Vagina (tissue), 2 donors: Measurements from ENCODE around the gene KDM5B.

Experiments
- CTCF ChIP-seq, 3 experiments: fragments of 450-650 bp in 2 of 3; fragments of 200-600 bp in 1 of 3; sonication (generic) in 1 of 3; IDR thresholded peaks; one replicate each; pipeline ENCODE4 v1.5.1; 2017 to 2019; ENCODE audit warnings: antibody characterized with exemption in 3 of 3, mild to moderate bottlenecking in 2 of 3, moderate library complexity in 2 of 3
- POLR2A ChIP-seq, 2 donors: fragments of 450-650 bp; IDR thresholded peaks; one replicate each; pipeline ENCODE4 v1.6.1; 2017; ENCODE audit warnings: antibody characterized with exemption in 2 of 2, mild to moderate bottlenecking in 2 of 2, moderate library complexity in 2 of 2
- POLR2AphosphoS5 ChIP-seq, 2 donors: sonication (generic); formaldehyde crosslinking; IDR thresholded peaks; one replicate each; pipeline ENCODE4 v1.9.0; 2017; ENCODE audit warnings: antibody characterized with exemption in 2 of 2, mild to moderate bottlenecking in 2 of 2, low read depth in 1 of 2; ENCODE audit not compliant: insufficient read depth in 1 of 2

DNA sequence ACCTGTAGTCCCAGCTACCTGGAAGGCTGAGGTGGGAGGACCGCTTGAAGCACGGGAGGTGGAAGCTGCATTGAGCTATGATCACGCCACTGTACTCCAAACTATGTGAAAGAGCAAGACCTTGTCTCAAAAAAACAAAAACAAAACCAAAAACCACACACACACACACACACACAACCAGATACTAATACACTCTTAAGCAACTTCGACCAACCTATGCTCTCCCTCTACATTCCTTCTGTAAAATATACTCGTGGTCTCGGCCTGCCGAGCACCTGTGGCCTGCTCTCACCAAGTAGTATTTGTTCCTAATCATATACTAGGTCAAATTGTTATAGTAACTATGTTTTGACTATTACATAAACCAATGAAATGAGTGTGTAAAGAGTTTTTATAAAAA lies 84.5 kb downstream of the KDM5B start:
- TF ChIP-seq CTCF (IDR thresholded peaks at IDR 0.05) (no peak), POLR2AphosphoS5 (IDR thresholded peaks at IDR 0.05; ENCODE audit: insufficient read depth in 1 of 2, low read depth in 1 of 2) (no peak), POLR2A (IDR thresholded peaks at IDR 0.05) (no peak)
